Measurements from ENCODE around the gene AGK.

AGK gene

GRCh38 chr7:141584935-141585334 is 33.7 kb downstream of the AGK start:
- in situ Hi-C loops (cut with MboI; ENCODE audit: low pct_unique_long_range_greater_than_20kb, low sequenced_read_pairs, unreplicated experiment) = no loop called here
- DNase-seq (ENCODE audit: low spot score) = no peak
- TF ChIP-seq, protein P1, sequence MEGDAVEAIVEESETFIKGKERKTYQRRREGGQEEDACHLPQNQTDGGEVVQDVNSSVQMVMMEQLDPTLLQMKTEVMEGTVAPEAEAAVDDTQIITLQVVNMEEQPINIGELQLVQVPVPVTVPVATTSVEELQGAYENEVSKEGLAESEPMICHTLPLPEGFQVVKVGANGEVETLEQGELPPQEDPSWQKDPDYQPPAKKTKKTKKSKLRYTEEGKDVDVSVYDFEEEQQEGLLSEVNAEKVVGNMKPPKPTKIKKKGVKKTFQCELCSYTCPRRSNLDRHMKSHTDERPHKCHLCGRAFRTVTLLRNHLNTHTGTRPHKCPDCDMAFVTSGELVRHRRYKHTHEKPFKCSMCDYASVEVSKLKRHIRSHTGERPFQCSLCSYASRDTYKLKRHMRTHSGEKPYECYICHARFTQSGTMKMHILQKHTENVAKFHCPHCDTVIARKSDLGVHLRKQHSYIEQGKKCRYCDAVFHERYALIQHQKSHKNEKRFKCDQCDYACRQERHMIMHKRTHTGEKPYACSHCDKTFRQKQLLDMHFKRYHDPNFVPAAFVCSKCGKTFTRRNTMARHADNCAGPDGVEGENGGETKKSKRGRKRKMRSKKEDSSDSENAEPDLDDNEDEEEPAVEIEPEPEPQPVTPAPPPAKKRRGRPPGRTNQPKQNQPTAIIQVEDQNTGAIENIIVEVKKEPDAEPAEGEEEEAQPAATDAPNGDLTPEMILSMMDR (IDR thresholded peaks at IDR 0.05; ENCODE audit: extremely low read depth, insufficient read depth, missing control alignments) = no peak

DNA sequence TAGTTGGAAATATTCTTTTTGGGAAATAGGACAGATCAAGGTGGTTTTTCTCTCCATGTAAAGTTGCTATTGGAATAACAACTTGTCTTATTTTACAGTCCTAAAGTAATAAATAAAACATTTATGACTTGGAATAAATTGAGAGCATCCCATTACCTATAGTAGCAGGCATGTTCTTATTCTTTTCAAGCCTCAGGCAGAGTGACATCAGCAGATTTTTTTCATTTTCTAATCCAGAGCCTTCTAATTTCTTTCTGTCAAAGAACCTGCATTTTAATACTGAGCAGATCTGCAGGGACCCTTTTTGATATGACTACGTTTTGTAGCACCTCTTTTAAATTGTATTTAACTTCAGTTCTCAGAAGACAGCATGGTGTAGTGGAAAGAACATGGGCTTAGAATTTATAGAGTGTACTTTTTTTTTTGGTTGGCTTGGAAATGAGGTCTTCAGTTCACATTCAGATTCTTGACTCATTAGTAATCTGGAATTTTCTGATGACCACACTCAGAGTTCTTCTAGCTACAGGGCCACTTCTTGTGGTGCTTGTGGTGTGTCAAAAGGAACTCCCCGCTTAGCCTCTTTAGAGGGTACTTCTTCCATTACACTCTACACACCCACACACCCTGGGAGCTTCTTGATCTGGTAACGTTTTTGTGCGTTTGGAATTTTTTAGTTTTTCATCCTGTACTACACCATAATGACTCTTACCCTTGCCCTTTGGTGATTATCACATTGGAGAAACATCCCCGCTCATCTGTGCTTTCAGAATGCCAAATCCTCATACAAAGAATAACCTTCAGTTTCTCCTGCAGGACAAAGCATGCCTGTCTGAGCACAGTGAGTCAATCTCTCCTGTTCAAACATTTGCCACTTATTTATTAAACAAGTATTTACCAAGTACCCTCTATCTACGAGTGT is 34.6 kb downstream of the AGK start:
- in situ Hi-C loops (cut with MboI; ENCODE audit: low pct_unique_long_range_greater_than_20kb, low sequenced_read_pairs, unreplicated experiment) = no loop called here
- TF ChIP-seq, protein P1 (IDR thresholded peaks at IDR 0.05; ENCODE audit: extremely low read depth, insufficient read depth, missing control alignments) = no peak
- peak; percentile 40 for DNase-seq (ENCODE audit: low spot score)

GRCh38 chr7:141586878-141587277 is 35.7 kb downstream of the AGK start:
- TF ChIP-seq, protein P1 (IDR thresholded peaks at IDR 0.05; ENCODE audit: extremely low read depth, insufficient read depth, missing control alignments) = no peak
- in situ Hi-C loops (cut with MboI; ENCODE audit: low pct_unique_long_range_greater_than_20kb, low sequenced_read_pairs, unreplicated experiment) = no loop called here

DNA sequence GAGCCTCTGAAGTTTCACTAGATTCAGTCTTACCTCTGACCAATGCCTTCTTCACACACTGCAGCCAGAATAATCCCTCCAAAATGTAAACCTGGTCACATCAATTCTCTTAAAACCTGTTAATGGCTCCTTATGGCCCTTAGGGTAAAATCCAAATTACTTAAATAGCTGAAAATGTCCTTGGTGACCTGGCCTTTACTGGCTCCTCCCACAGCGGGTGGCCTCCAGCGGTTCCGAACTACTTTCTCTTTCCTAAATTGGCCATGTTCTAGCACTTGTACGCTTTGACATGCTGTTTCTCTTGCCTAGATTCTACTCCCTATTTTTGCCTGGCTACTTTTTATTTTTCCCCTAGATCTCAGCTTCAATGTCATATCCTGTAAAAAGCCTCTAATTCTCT is 36.1 kb downstream of the AGK start:
- no peak for DNase-seq (ENCODE audit: low spot score)
- in situ Hi-C loops (cut with MboI; ENCODE audit: low pct_unique_long_range_greater_than_20kb, low sequenced_read_pairs, unreplicated experiment) = no loop called here
- TF ChIP-seq, protein P1 (IDR thresholded peaks at IDR 0.05; ENCODE audit: extremely low read depth, insufficient read depth, missing control alignments) = no peak

More at GRCh38 chr7:141586878-141587277, 35.7 kb downstream of the AGK start:
- no peak for DNase-seq (ENCODE audit: low spot score)

GRCh38 chr7:141588912-141589311 is 37.7 kb downstream of the AGK start:
- in situ Hi-C loops (cut with MboI; ENCODE audit: low pct_unique_long_range_greater_than_20kb, low sequenced_read_pairs, unreplicated experiment) = no loop called here
- DNase-seq (ENCODE audit: low spot score) = no peak
- TF ChIP-seq, protein P1 (IDR thresholded peaks at IDR 0.05; ENCODE audit: extremely low read depth, insufficient read depth, missing control alignments) = no peak

- no peak for DNase-seq (ENCODE audit: low spot score)
- in situ Hi-C loops (cut with MboI; ENCODE audit: low pct_unique_long_range_greater_than_20kb, low sequenced_read_pairs, unreplicated experiment) = no loop called here
- TF ChIP-seq, protein P1 (IDR thresholded peaks at IDR 0.05; ENCODE audit: extremely low read depth, insufficient read depth, missing control alignments) = no peak
Observed at GRCh38 chr7:141590071-141590470, 38.9 kb downstream of the AGK start.

All from GM13977 (cell line).